ENCODE data around the gene SLC41A1.

GRCh38 chr1:205770618-205771017 lies 42.4 kb downstream of the SLC41A1 start:
- TF ChIP-seq TEAD2 (tag; IDR thresholded peaks at IDR 0.05), result no peak
- TF ChIP-seq SREBF2 (CRISPR knock-in tag; IDR thresholded peaks at IDR 0.05), result no peak
- TF ChIP-seq RBM17 (IDR thresholded peaks at IDR 0.05; ENCODE audit: borderline replicate concordance, low read depth, low read length), result no peak
- TF ChIP-seq ZFP30 (CRISPR knock-in tag; IDR thresholded peaks at IDR 0.05; ENCODE audit: borderline replicate concordance), result no peak

All from K562 (cell line).